ENCODE data around the gene CORO7.
"Not testable (repeated sequence)": the region's sequence is repeated elsewhere in the genome, so short reads cannot be mapped to it uniquely, and the experiment has no call there.

The CORO7 gene

DNA sequence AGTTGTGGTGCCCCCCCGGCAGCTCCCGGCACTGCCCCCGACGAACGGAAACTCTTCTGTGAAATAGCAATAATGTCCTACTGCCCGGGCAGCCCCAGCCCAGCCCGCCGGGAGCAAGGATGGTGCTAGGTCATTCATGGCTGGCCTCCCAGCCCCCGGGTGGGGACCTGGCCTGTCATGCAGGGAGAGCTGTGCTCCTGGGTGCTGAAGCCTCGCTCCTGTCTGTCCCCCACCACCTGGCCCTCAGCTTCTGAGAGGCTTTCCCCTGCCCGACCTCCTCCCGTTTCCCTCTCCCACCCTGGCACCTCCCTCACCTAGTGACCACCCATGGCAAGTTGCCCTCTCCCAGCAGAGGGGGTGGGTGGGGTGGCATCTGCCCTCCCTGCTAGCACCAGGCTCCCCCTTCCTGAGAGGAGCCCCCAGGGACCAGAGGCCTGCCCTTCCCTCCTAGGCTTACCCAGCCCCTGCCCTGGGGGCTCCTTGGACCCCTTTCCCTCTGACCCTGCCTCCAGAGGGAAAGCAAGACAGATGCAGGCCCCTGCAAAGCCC, 78.8 kb downstream of the CORO7 start:
- DNase-seq (ENCODE audit: low read depth in 2 of 2), result no peak

- DNase-seq (ENCODE audit: low read depth in 2 of 2), result no peak
Measured at GRCh38 chr16:4336701-4337539, 79.5 kb downstream of the CORO7 start.

GRCh38 chr16:4334724-4335495, 81.5 kb downstream of the CORO7 start:
- DNase-seq (ENCODE audit: low read depth in 2 of 2), result no peak

- DNase-seq (ENCODE audit: low read depth in 2 of 2), result not testable (repeated sequence)
Measured at GRCh38 chr16:4333714-4334113, 82.7 kb downstream of the CORO7 start.

DNA sequence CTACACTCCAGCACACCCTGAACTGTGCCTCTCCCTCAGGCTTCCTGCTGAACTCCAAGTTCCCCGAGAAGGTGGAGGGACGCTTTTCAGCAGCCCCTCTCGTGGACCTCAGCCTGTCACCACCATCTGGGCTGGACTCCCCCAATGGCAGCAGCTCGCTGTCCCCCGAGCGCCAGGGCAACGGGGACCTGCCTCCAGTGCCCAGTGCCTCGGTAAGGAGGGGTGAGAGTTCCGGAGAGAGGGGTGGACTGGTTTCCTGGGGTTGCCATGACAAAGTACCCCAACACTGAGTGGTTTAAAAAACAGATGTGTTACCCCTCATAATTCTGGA, 83.1 kb downstream of the CORO7 start:
- no peak for DNase-seq (ENCODE audit: low read depth in 2 of 2)

DNA sequence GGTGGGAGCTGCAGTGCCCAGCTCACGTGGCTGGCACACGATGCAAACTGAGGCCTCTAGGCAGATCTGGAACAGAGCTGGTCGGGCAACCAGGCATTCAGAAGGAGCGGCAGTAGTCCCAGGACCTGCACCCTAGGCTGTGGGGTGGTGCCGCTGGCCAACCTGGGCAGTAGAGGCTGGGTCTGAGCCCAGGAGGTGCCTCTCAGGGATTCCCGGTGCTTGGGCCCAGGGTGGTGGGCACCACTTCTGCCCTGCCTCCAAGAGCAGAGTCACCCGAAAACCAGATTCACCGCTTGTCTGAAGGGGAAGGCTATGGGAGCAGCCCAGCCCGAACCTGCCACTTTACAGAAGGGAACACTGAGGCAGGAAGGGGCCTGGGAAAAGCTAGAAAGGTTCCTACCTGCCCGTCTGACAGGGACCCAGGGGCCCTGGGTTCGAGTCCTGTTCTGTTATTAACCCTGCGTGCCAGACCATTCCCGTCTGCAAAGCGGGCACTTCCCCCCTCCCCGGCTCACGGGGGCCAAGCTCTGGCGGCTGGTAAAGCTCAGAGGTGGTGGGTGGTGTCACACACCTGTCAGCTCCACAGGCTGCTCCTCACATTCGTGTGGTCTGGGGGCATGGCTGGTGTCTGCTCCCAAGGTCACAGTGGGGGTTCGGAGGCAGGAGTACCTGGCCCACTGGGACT, 83.6 kb downstream of the CORO7 start:
- no peak for DNase-seq (ENCODE audit: low read depth in 2 of 2)

GRCh38 chr16:4332083-4332482, 84.3 kb downstream of the CORO7 start:
- no peak for DNase-seq (ENCODE audit: low read depth in 2 of 2)

- DNase-seq (ENCODE audit: low read depth in 2 of 2), result peak in 1 of 2 donors; percentile 53
Measured at GRCh38 chr16:4330277-4330874, 86.0 kb downstream of the CORO7 start.

DNA sequence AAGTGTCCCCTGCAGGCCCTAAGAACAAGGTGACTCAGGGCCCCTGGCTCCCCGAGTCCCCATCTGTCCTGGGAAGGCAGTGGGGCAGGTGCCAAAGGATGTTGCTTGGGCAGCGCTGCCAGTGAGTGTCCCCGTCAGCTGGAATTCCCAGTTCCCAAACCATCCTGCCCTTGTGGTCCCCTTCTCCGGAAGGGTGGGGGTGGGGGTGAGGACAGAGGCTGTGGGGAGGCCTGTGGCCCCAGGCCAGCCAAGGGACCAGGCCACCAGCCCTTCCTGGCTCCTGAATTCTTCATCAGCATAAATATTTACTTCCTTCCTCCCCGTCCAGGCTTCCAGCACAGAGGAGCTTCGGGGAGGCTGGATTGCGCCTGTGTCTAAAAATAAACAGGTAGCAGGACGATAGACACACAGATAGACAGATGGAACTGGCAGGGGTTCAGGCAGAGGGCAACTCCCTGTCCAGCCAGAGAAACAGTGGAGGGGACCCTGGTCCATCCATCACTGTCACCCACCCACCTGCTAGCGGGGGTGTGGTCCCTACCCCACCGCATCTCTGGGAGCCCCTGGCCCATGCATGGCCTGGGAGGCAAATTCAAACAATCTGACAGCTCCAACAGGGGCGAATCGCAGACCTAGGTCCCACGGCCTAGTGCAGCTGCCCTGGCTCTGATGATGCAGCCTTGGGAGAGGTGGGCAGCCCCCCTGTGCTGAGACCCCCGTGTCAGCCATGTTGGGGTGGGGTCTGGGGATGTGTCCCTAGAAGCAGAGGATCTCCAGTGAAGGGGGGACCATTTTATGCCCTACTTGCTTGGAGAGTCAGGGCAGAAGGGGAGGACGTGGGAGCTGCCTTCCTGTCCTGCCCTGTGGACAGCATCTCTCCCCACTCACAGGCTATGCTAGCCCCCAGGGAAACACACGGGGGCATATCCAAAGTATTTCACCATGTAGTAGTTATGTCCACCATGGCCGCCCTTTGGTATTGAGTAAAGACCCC, 87.3 kb downstream of the CORO7 start:
- no peak for DNase-seq (ENCODE audit: low read depth in 2 of 2)

GRCh38 chr16:4328046-4328781, 88.2 kb downstream of the CORO7 start:
- DNase-seq (ENCODE audit: low read depth in 2 of 2), result no peak

GRCh38 chr16:4327386-4328045, 88.9 kb downstream of the CORO7 start:
- no peak for DNase-seq (ENCODE audit: low read depth in 2 of 2)

- DNase-seq (ENCODE audit: low read depth in 2 of 2), result no peak
Measured at GRCh38 chr16:4325253-4325758, 91.1 kb downstream of the CORO7 start.

DNA sequence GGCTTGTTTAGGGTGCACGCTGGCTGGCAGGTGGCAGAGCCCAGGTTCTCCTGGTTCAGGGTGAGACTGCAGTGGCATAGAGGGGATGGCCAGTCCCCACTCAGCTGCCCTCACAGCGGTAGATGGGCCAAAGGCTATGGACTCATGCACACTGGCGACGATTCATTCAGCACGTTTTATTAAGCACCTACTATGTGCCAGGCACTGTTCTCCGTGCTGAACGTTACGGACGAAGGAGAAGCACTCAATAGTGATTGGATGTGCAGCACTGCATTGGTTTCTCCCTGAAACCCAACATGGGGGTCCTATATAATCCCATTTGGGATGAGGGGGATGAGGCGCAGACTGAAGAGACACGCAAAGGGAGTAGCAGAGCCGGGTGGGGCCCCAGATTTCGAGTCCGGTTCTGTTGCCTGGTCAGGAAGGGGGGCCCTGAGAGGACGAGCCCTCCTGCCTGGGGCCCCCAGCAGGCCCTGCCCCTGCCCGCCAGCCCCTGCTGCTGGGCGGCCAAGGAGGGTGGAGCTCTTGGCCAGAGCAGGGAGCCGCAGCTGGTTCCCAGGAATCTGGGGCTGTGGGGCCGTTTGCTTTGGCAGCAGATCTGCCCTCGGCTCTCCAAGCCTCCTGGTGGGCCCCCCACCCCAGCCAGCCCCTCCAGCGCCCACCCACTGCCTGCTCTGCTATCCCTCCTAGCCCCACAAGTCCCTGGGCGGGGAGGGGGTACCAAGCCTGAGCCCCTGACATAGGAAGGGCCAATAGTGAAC, 91.7 kb downstream of the CORO7 start:
- no peak for DNase-seq (ENCODE audit: low read depth in 2 of 2)

DNA sequence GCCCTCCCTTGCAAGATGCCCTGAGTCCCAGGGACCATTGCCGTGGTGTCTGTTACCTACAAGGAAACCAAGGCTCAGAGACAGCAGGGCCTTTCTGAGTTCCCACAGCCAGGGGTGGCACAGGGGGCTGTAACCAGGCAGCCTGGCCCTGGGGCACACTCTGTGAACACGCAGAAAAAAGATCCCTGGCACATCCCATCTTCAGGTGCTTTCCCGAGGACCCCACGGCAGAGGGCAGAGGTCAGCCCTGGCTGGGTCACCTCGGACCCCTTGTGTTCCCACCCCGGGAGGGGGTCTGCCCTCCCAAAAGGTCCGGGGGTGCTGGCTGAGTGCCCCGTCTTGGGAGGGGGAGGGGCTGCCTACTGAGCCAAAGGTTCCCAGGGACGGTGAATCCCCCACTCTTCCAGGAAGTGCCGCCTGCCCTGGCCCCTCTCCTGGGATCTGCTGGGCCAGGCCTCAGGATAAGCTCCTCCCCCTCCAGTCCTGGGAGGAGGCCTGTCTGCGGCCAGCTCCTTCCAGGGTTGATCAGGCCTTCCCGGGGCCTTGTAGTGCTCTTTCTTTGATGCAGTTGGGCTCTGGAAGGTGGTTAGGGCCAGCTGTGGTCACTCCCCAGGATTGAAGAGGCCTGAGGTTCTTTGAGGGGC, 92.4 kb downstream of the CORO7 start:
- DNase-seq (ENCODE audit: low read depth in 2 of 2), result no peak

GRCh38 chr16:4323071-4323844, 93.1 kb downstream of the CORO7 start:
- DNase-seq (ENCODE audit: low read depth in 2 of 2), result no peak

- no peak for DNase-seq (ENCODE audit: low read depth in 2 of 2)
Measured at GRCh38 chr16:4322121-4323052, 94.0 kb downstream of the CORO7 start.

All from stimulated activated CD8-positive, alpha-beta memory T cell treated with anti-CD3 and anti-CD28 coated beads, Interleukin-7, amount 100 ng/mL, for 4 hours (primary cell).